HS-27A (cell line): ENCODE data around the gene KLF13.

ENCODE experiments used
- DNase-seq: peaks from one replicate; pipeline ENCODE4 v3.0.0-alpha.2; 2012; ENCODE audit warnings: low read depth, missing footprints

Gene KLF13

GRCh38 chr15:31381801-31382712 lies 55.4 kb downstream of the KLF13 start:
- DNase-seq: no peak

GRCh38 chr15:31382713-31383045 lies 56.0 kb downstream of the KLF13 start:
- no peak for DNase-seq

GRCh38 chr15:31383139-31383538 lies 56.5 kb downstream of the KLF13 start:
- no peak for DNase-seq

- DNase-seq: no peak
Observed at GRCh38 chr15:31384568-31384967, 57.9 kb downstream of the KLF13 start.

- DNase-seq: no peak
Observed at GRCh38 chr15:31385736-31386135, 59.1 kb downstream of the KLF13 start.

GRCh38 chr15:31387092-31387478 lies 60.5 kb downstream of the KLF13 start:
- DNase-seq: no peak

- no peak for DNase-seq
Observed at GRCh38 chr15:31387479-31388118, 61.0 kb downstream of the KLF13 start.

GRCh38 chr15:31389576-31389975 lies 62.9 kb downstream of the KLF13 start:
- no peak for DNase-seq

GRCh38 chr15:31390029-31390428 lies 63.4 kb downstream of the KLF13 start:
- DNase-seq: no peak

GRCh38 chr15:31390777-31391486 lies 64.3 kb downstream of the KLF13 start:
- no peak for DNase-seq

GRCh38 chr15:31391687-31392671 lies 65.3 kb downstream of the KLF13 start:
- DNase-seq: peak; percentile 24

- DNase-seq: no peak
Observed at GRCh38 chr15:31392761-31393401, 66.2 kb downstream of the KLF13 start.

GRCh38 chr15:31393444-31394091 lies 66.9 kb downstream of the KLF13 start:
- no peak for DNase-seq

- DNase-seq: no peak
Observed at GRCh38 chr15:31396881-31397560, 70.4 kb downstream of the KLF13 start.

- no peak for DNase-seq
Observed at GRCh38 chr15:31397851-31398661, 71.4 kb downstream of the KLF13 start.

GRCh38 chr15:31398677-31399301 lies 72.2 kb downstream of the KLF13 start:
- no peak for DNase-seq

- no peak for DNase-seq
Observed at GRCh38 chr15:31399544-31400171, 73.0 kb downstream of the KLF13 start.

- no peak for DNase-seq
Observed at GRCh38 chr15:31400222-31400927, 73.7 kb downstream of the KLF13 start.
